ENCODE measurements around the gene PRMT5.
A peak's percentile ranks its signal among the peaks of the same experiment; 100 is the strongest.
"Not testable (repeated sequence)": the region's sequence is repeated elsewhere in the genome, so short reads cannot be mapped to it uniquely, and the experiment has no call there.

PRMT5 gene

DNA sequence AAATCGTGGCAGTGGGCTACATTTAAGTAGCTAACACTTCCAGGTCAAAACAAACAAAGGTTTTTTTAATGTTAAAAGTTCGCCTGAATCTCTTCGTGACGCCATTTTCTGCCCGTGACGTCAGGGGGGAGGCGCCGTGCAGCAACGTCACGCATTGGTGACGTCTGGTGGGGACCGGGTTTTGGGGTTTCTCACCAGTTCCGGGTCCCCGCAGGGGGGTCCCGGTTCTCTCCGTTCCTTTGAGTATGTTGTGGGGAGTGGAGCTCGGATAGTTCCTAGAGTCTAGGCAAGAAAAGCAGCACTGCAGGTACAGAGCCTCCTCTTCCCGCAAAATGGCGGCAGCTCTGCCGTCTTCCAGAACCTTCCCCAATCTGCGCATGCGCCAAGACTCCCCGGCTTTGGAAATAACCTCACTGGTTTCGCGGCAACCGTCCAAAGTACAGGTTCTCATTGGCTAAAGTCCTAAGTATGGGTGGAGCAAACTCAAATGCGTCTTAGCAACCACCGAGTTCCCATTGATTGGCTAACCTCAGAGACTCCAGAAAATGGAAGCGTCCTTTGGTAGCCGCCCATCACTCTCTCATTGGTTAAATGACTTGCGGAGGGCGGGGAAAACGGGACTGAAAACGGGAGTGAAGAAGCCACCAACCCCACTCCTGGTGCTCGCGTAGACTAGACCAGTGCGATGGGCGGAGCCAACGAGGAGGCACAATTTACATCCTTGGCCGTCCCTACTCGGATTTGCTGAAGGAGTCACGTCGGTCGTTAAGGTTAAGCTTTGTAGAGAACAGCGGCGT lies 10.2 kb downstream of the PRMT5 start, which contains the start of gene RBM23:
Gene RBM23 (minus strand): TSS at position 346 of the 797 bp plus-strand sequence.
- peaks cover 17% of the 10 kb centered on the region for H3K4me1 ChIP-seq (ENCODE audit: insufficient read depth, low read length, poor library complexity, severe bottlenecking)
- no peaks in the 10 kb centered on the region for H3K9me2 ChIP-seq (replicated peaks; ENCODE audit: low read depth, low read length)
- peak within 1 kb of the TSS; percentile 92 for H2AFZ ChIP-seq (ENCODE audit: low read length)
- peaks cover 29% of the 10 kb centered on the region; the same call in 1 of the 2 replicates for H3K36me3 ChIP-seq (ENCODE audit: insufficient read depth, low read length)
- no peaks in the 10 kb centered on the region for H3K27me3 ChIP-seq (ENCODE audit: insufficient read depth, low read length, poor library complexity, severe bottlenecking)
- H4K20me1 ChIP-seq (ENCODE audit: insufficient read depth, low read length, poor library complexity, severe bottlenecking), result peaks cover 2% of the 10 kb centered on the region
- peak within 1 kb of the TSS; percentile 98 for H3K4me3 ChIP-seq (ENCODE audit: low read length, poor library complexity, severe bottlenecking)
- H3F3A ChIP-seq (ENCODE audit: low read depth), result no peaks in the 10 kb centered on the region
- peaks cover 46% of the 10 kb centered on the region for H3K79me2 ChIP-seq (ENCODE audit: insufficient read depth, low read length)
- no peaks in the 10 kb centered on the region for H3K9me3 ChIP-seq (ENCODE audit: insufficient read depth, low read depth, low read length)
- H3K9ac ChIP-seq (ENCODE audit: low read depth, low read length, poor library complexity, severe bottlenecking), result peak within 1 kb of the TSS; percentile 87
- H3K4me2 ChIP-seq (ENCODE audit: low read depth, low read length, poor library complexity, severe bottlenecking), result peak within 1 kb of the TSS; percentile 73
- TF ChIP-seq EZH2phosphoT487 (IDR thresholded peaks at IDR 0.05; ENCODE audit: borderline replicate concordance), result no peak
- TF ChIP-seq, protein P1, sequence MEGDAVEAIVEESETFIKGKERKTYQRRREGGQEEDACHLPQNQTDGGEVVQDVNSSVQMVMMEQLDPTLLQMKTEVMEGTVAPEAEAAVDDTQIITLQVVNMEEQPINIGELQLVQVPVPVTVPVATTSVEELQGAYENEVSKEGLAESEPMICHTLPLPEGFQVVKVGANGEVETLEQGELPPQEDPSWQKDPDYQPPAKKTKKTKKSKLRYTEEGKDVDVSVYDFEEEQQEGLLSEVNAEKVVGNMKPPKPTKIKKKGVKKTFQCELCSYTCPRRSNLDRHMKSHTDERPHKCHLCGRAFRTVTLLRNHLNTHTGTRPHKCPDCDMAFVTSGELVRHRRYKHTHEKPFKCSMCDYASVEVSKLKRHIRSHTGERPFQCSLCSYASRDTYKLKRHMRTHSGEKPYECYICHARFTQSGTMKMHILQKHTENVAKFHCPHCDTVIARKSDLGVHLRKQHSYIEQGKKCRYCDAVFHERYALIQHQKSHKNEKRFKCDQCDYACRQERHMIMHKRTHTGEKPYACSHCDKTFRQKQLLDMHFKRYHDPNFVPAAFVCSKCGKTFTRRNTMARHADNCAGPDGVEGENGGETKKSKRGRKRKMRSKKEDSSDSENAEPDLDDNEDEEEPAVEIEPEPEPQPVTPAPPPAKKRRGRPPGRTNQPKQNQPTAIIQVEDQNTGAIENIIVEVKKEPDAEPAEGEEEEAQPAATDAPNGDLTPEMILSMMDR (conservative IDR thresholded peaks at IDR 0.05; ENCODE audit: low read length), result no peak

DNA sequence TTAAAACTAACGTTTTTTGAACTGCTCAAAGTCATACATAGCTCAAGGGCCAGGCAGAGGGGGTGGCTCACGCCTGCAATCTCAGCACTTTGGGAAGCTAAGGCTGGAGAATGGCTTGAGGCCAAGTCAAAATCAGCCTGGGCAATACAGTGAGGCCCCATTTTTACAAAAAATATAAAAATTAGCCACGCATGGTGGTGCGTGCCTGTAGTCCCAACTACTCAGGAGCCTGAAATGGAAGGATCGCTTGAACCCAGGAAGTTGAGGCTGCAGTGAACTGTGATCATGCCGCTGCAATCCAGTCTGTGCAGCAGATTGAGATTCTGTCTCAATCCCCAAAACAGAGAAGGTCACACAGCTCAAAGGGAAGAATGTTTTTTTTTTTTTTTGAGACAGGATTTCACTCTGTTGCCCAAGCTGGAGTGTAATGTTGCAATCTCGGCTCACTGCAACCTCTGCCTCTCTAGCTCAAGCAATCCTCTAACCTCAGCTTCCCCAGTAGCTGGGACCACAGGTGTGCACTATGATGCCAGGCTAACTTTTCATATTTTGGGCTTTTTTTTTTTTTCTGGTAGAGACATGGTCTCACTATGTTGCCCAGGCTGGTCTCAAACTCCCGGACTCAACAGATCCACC lies 13.2 kb downstream of the PRMT5 start:
- H3F3A ChIP-seq (ENCODE audit: low read depth), result no peaks in the 10 kb centered on the region
- no peaks in the 10 kb centered on the region for H3K27me3 ChIP-seq (ENCODE audit: insufficient read depth, low read length, poor library complexity, severe bottlenecking)
- TF ChIP-seq, protein P1 (conservative IDR thresholded peaks at IDR 0.05; ENCODE audit: low read length), result no peak
- no peak for TF ChIP-seq EZH2phosphoT487 (IDR thresholded peaks at IDR 0.05; ENCODE audit: borderline replicate concordance)
- peak overlapping the region; percentile 24 for H3K9ac ChIP-seq (ENCODE audit: low read depth, low read length, poor library complexity, severe bottlenecking)
- H3K36me3 ChIP-seq (ENCODE audit: insufficient read depth, low read length), result peaks cover 10% of the 10 kb centered on the region; the same call in 1 of the 2 replicates
- no peaks in the 10 kb centered on the region for H3K9me2 ChIP-seq (replicated peaks; ENCODE audit: low read depth, low read length)
- H2AFZ ChIP-seq (ENCODE audit: low read length), result no peak overlapping the region
- H3K79me2 ChIP-seq (ENCODE audit: insufficient read depth, low read length), result peaks cover 71% of the 10 kb centered on the region
- H3K4me2 ChIP-seq (ENCODE audit: low read depth, low read length, poor library complexity, severe bottlenecking), result peak overlapping the region; percentile 73
- H3K4me1 ChIP-seq (ENCODE audit: insufficient read depth, low read length, poor library complexity, severe bottlenecking), result peaks cover 17% of the 10 kb centered on the region
- H3K9me3 ChIP-seq (ENCODE audit: insufficient read depth, low read depth, low read length), result no peaks in the 10 kb centered on the region
- H4K20me1 ChIP-seq (ENCODE audit: insufficient read depth, low read length, poor library complexity, severe bottlenecking), result peaks cover 8% of the 10 kb centered on the region
- H3K4me3 ChIP-seq (ENCODE audit: low read length, poor library complexity, severe bottlenecking), result peak overlapping the region; percentile 98

- not testable (repeated sequence) for H3K4me2 ChIP-seq (ENCODE audit: low read depth, low read length, poor library complexity, severe bottlenecking); H2AFZ ChIP-seq (ENCODE audit: low read length); H3K36me3 ChIP-seq (ENCODE audit: insufficient read depth, low read length); H3F3A ChIP-seq (ENCODE audit: low read depth); H3K9ac ChIP-seq (ENCODE audit: low read depth, low read length, poor library complexity, severe bottlenecking); H3K9me2 ChIP-seq (replicated peaks; ENCODE audit: low read depth, low read length); H4K20me1 ChIP-seq (ENCODE audit: insufficient read depth, low read length, poor library complexity, severe bottlenecking); H3K27me3 ChIP-seq (ENCODE audit: insufficient read depth, low read length, poor library complexity, severe bottlenecking); H3K4me3 ChIP-seq (ENCODE audit: low read length, poor library complexity, severe bottlenecking); H3K9me3 ChIP-seq (ENCODE audit: insufficient read depth, low read depth, low read length)
- Histone ChIP-seq H3K4me1 (ENCODE audit: insufficient read depth, low read length, poor library complexity, severe bottlenecking) (peaks cover 17% of the 10 kb centered on the region), H3K79me2 (ENCODE audit: insufficient read depth, low read length) (peaks cover 71% of the 10 kb centered on the region)
Observed at GRCh38 chr14:22914836-22915235, 14.3 kb downstream of the PRMT5 start.
